Activated naive CD4-positive, alpha-beta T cell treated with anti-CD3 and anti-CD28 coated beads, Interleukin-2, amount 10 ng/mL, durations not matched to agents 7 days and 5 days (primary cell): ENCODE measurements around the gene TMEM253.

Experiments used
- CTCF ChIA-PET: fragments of 350-600 bp; sonication (Branson Sonifier 250); formaldehyde crosslinking; loops from one replicate; lab custom pipeline; 2021; ENCODE audit warnings: antibody characterized with exemption; lab: Charles Lee
- DNase-seq: peaks from one replicate; pipeline ENCODE4 v3.0.0-alpha.2; 2020
- H3K27ac Mint-ChIP-seq: one replicate; pipeline ENCODE4 v1.8.0; 2021; ENCODE audit warnings: mild to moderate bottlenecking, moderate library complexity, mixed read lengths
- H3K27me3 Mint-ChIP-seq: one replicate; pipeline ENCODE4 v1.8.0; 2021; ENCODE audit warnings: mild to moderate bottlenecking, mixed read lengths
- H3K36me3 Mint-ChIP-seq: one replicate; pipeline ENCODE4 v1.8.0; 2021; ENCODE audit warnings: mixed read lengths
- H3K4me1 Mint-ChIP-seq: one replicate; pipeline ENCODE4 v1.8.0; 2021; ENCODE audit warnings: mixed read lengths
- H3K4me3 Mint-ChIP-seq: one replicate; pipeline ENCODE4 v1.8.0; 2021; ENCODE audit warnings: mild to moderate bottlenecking, moderate library complexity, mixed read lengths
- H3K9me3 Mint-ChIP-seq: one replicate; pipeline ENCODE4 v1.8.0; 2021; ENCODE audit warnings: mixed read lengths

TMEM253 gene

GRCh38 chr14:21107283-21107800 lies 6.5 kb downstream of the TMEM253 start:
- no peak for DNase-seq

GRCh38 chr14:21108791-21109190 lies 7.9 kb downstream of the TMEM253 start:
- no peak overlapping the region for H3K4me3 Mint-ChIP-seq
- CTCF ChIA-PET: interaction anchor here (1.0 to 13.9 kb wide), 6 partner anchors 13 to 94 kb away, joined by 3 to 208 read pairs (median 9); no protein-coding TSS in a partner anchor
- H3K27ac Mint-ChIP-seq: no peak overlapping the region

More at GRCh38 chr14:21107283-21107800, 6.5 kb downstream of the TMEM253 start:
- Mint-ChIP-seq H3K27ac (no peak overlapping the region), H3K27me3 (peaks cover 4% of the 10 kb centered on the region), H3K4me1 (peaks cover 27% of the 10 kb centered on the region), H3K9me3 (no peaks in the 10 kb centered on the region), H3K36me3 (no peaks in the 10 kb centered on the region), H3K4me3 (no peak overlapping the region)
- CTCF ChIA-PET: interaction anchor here (0.6 to 13.9 kb wide), 4 partner anchors 10 to 406 kb away, joined by 3 to 208 read pairs (median 4); no protein-coding TSS in a partner anchor

GRCh38 chr14:21109377-21110138 lies 8.7 kb downstream of the TMEM253 start:
- Mint-ChIP-seq H3K4me3 (no peak overlapping the region), H3K27me3 (peaks cover 4% of the 10 kb centered on the region), H3K27ac (no peak overlapping the region), H3K9me3 (no peaks in the 10 kb centered on the region), H3K4me1 (peaks cover 13% of the 10 kb centered on the region), H3K36me3 (no peaks in the 10 kb centered on the region)
- DNase-seq: no peak
- CTCF ChIA-PET: interaction anchor here (1.3 to 13.9 kb wide), 6 partner anchors 14 to 95 kb away, joined by 3 to 208 read pairs (median 9); no protein-coding TSS in a partner anchor

More at GRCh38 chr14:21108791-21109190, 7.9 kb downstream of the TMEM253 start:
- Mint-ChIP-seq H3K4me1 (peaks cover 14% of the 10 kb centered on the region), H3K27me3 (peaks cover 4% of the 10 kb centered on the region), H3K9me3 (no peaks in the 10 kb centered on the region), H3K36me3 (no peaks in the 10 kb centered on the region)
- no peak for DNase-seq

GRCh38 chr14:21112255-21112654 lies 11.4 kb downstream of the TMEM253 start:
- no peaks in the 10 kb centered on the region for H3K36me3 Mint-ChIP-seq
- H3K4me3 Mint-ChIP-seq: no peak overlapping the region
- no peaks in the 10 kb centered on the region for H3K9me3 Mint-ChIP-seq
- H3K4me1 Mint-ChIP-seq: peaks cover 2% of the 10 kb centered on the region
- CTCF ChIA-PET: interaction anchor here (1.7 to 13.9 kb wide), 2 partner anchors 20 to 97 kb away, joined by 6 to 208 read pairs; no protein-coding TSS in a partner anchor
- no peak overlapping the region for H3K27ac Mint-ChIP-seq
- no peaks in the 10 kb centered on the region for H3K27me3 Mint-ChIP-seq
- DNase-seq: no peak

- CTCF ChIA-PET: interaction anchor here (0.9 to 1.7 kb wide), 2 partner anchors 8 to 21 kb away, joined by 4 to 6 read pairs; no protein-coding TSS in a partner anchor
- peaks cover 2% of the 10 kb centered on the region for H3K4me1 Mint-ChIP-seq
- no peaks in the 10 kb centered on the region for H3K27me3 Mint-ChIP-seq
- DNase-seq: no peak
- no peaks in the 10 kb centered on the region for H3K9me3 Mint-ChIP-seq
- H3K4me3 Mint-ChIP-seq: no peak overlapping the region
- H3K27ac Mint-ChIP-seq: no peak overlapping the region
- no peaks in the 10 kb centered on the region for H3K36me3 Mint-ChIP-seq
Measured at GRCh38 chr14:21113369-21113768, 12.5 kb downstream of the TMEM253 start.

- no peak for DNase-seq
- Mint-ChIP-seq H3K27ac (no peak overlapping the region), H3K4me3 (no peak overlapping the region), H3K36me3 (no peaks in the 10 kb centered on the region), H3K4me1 (no peaks in the 10 kb centered on the region), H3K27me3 (peaks cover 17% of the 10 kb centered on the region), H3K9me3 (no peaks in the 10 kb centered on the region)
- CTCF ChIA-PET: no interaction called here
Measured at GRCh38 chr14:21118933-21119332, 18.1 kb downstream of the TMEM253 start.

- no peak overlapping the region for H3K4me3 Mint-ChIP-seq
- CTCF ChIA-PET: no interaction called here
Measured at GRCh38 chr14:21120686-21121085, 19.8 kb downstream of the TMEM253 start.

GRCh38 chr14:21121122-21121521 lies 20.3 kb downstream of the TMEM253 start:
- Mint-ChIP-seq H3K9me3 (peaks cover 4% of the 10 kb centered on the region), H3K27me3 (peaks cover 17% of the 10 kb centered on the region)
- CTCF ChIA-PET: no interaction called here

More at GRCh38 chr14:21120686-21121085, 19.8 kb downstream of the TMEM253 start:
- Mint-ChIP-seq H3K36me3 (no peaks in the 10 kb centered on the region), H3K4me1 (no peaks in the 10 kb centered on the region), H3K9me3 (peaks cover 4% of the 10 kb centered on the region), H3K27me3 (peaks cover 17% of the 10 kb centered on the region), H3K27ac (no peak overlapping the region)
- DNase-seq: no peak

GRCh38 chr14:21123429-21123828 lies 22.6 kb downstream of the TMEM253 start:
- DNase-seq: no peak
- CTCF ChIA-PET: interaction anchor here (0.6 to 1.2 kb wide), 2 partner anchors 18 to 109 kb away, joined by 3 to 5 read pairs; no protein-coding TSS in a partner anchor
- Mint-ChIP-seq H3K36me3 (no peaks in the 10 kb centered on the region), H3K9me3 (peaks cover 4% of the 10 kb centered on the region), H3K27ac (no peak overlapping the region), H3K27me3 (peaks cover 21% of the 10 kb centered on the region), H3K4me3 (no peak overlapping the region), H3K4me1 (no peaks in the 10 kb centered on the region)

More at GRCh38 chr14:21121122-21121521, 20.3 kb downstream of the TMEM253 start:
- no peak for DNase-seq
- Mint-ChIP-seq H3K36me3 (no peaks in the 10 kb centered on the region), H3K4me3 (no peak overlapping the region), H3K4me1 (no peaks in the 10 kb centered on the region), H3K27ac (no peak overlapping the region)

- Mint-ChIP-seq H3K4me1 (no peaks in the 10 kb centered on the region), H3K9me3 (no peaks in the 10 kb centered on the region), H3K36me3 (no peaks in the 10 kb centered on the region), H3K27me3 (peaks cover 7% of the 10 kb centered on the region), H3K27ac (no peak overlapping the region), H3K4me3 (no peak overlapping the region)
- CTCF ChIA-PET: no interaction called here
- no peak for DNase-seq
Measured at GRCh38 chr14:21133901-21134300, 33.0 kb downstream of the TMEM253 start.

GRCh38 chr14:21136024-21136423 lies 35.2 kb downstream of the TMEM253 start:
- H3K4me1 Mint-ChIP-seq: no peaks in the 10 kb centered on the region
- DNase-seq: no peak
- CTCF ChIA-PET: interaction anchor here (0.8 to 1.3 kb wide), 3 partner anchors 8 to 70 kb away, joined by 3 read pairs; no protein-coding TSS in a partner anchor
- H3K27ac Mint-ChIP-seq: no peak overlapping the region
- H3K36me3 Mint-ChIP-seq: no peaks in the 10 kb centered on the region
- H3K4me3 Mint-ChIP-seq: no peak overlapping the region
- H3K27me3 Mint-ChIP-seq: no peaks in the 10 kb centered on the region
- no peaks in the 10 kb centered on the region for H3K9me3 Mint-ChIP-seq

- H3K27ac Mint-ChIP-seq: no peak overlapping the region
- no peak overlapping the region for H3K4me3 Mint-ChIP-seq
- H3K36me3 Mint-ChIP-seq: no peaks in the 10 kb centered on the region
- no peaks in the 10 kb centered on the region for H3K4me1 Mint-ChIP-seq
- CTCF ChIA-PET: no interaction called here
- no peak for DNase-seq
- peaks cover 12% of the 10 kb centered on the region for H3K9me3 Mint-ChIP-seq
- H3K27me3 Mint-ChIP-seq: peaks cover 7% of the 10 kb centered on the region
Measured at GRCh38 chr14:21142357-21142756, 41.5 kb downstream of the TMEM253 start.

GRCh38 chr14:21145437-21145836 lies 44.6 kb downstream of the TMEM253 start:
- peaks cover 12% of the 10 kb centered on the region for H3K9me3 Mint-ChIP-seq
- H3K27ac Mint-ChIP-seq: no peak overlapping the region
- no peak overlapping the region for H3K4me3 Mint-ChIP-seq
- peaks cover 7% of the 10 kb centered on the region for H3K27me3 Mint-ChIP-seq
- CTCF ChIA-PET: interaction anchor here (1.0 kb wide), 1 partner anchor 130 kb away, joined by 3 read pairs; no protein-coding TSS in a partner anchor
- no peaks in the 10 kb centered on the region for H3K36me3 Mint-ChIP-seq
- no peaks in the 10 kb centered on the region for H3K4me1 Mint-ChIP-seq
- no peak for DNase-seq

GRCh38 chr14:21149641-21150367 lies 48.9 kb downstream of the TMEM253 start:
- Mint-ChIP-seq H3K4me3 (no peak overlapping the region), H3K9me3 (peaks cover 11% of the 10 kb centered on the region), H3K36me3 (no peaks in the 10 kb centered on the region), H3K27me3 (peaks cover 17% of the 10 kb centered on the region), H3K4me1 (no peaks in the 10 kb centered on the region), H3K27ac (no peak overlapping the region)
- CTCF ChIA-PET: interaction anchor here (0.9 to 1.1 kb wide), 2 partner anchors 11 to 81 kb away, joined by 3 read pairs; no protein-coding TSS in a partner anchor
- no peak for DNase-seq
